SIG-M5 treated with dmso at 0.1 percent for 504 hours (cell line): ENCODE results near the gene CD82.
"Not testable (repeated sequence)": the region's sequence is repeated elsewhere in the genome, so short reads cannot be mapped to it uniquely, and the experiment has no call there.

Source experiments
- DNase-seq: peaks from one replicate; lab custom pipeline; 2025; ENCODE audit not compliant: unreplicated experiment; lab: John Stamatoyannopoulos, UW

CD82 gene

GRCh38 chr11:44559207-44559939 is 6.1 kb upstream of the CD82 start:
- DNase-seq: peak; percentile 41

GRCh38 chr11:44559940-44560300 is 5.5 kb upstream of the CD82 start:
- DNase-seq: not testable (repeated sequence)

GRCh38 chr11:44561275-44561805 is 4.1 kb upstream of the CD82 start:
- DNase-seq: no peak

- DNase-seq: no peak
Observed at GRCh38 chr11:44561964-44562734, 3.3 kb upstream of the CD82 start.

- no peak for DNase-seq
Observed at GRCh38 chr11:44562845-44563460, 2.5 kb upstream of the CD82 start.

- no peak for DNase-seq
Observed at GRCh38 chr11:44563711-44564110, 1.8 kb upstream of the CD82 start.

GRCh38 chr11:44564166-44564565 is 1.3 kb upstream of the CD82 start:
- no peak for DNase-seq

GRCh38 chr11:44564670-44565210 is 723 bp upstream of the CD82 start:
- no peak for DNase-seq

GRCh38 chr11:44565953-44566949 is 788 bp downstream of the CD82 start:
- DNase-seq: no peak

- DNase-seq: no peak
Observed at GRCh38 chr11:44566952-44567875, 1.8 kb downstream of the CD82 start.

- DNase-seq: no peak
Observed at GRCh38 chr11:44567876-44568256, 2.4 kb downstream of the CD82 start.

GRCh38 chr11:44568331-44568657 is 2.8 kb downstream of the CD82 start:
- no peak for DNase-seq

- peak; percentile 77 for DNase-seq
Observed at GRCh38 chr11:44568658-44569473, 3.4 kb downstream of the CD82 start.

GRCh38 chr11:44570411-44571155 is 5.1 kb downstream of the CD82 start:
- no peak for DNase-seq

- DNase-seq: no peak
Observed at GRCh38 chr11:44571871-44572270, 6.4 kb downstream of the CD82 start.

- DNase-seq: no peak
Observed at GRCh38 chr11:44572436-44572835, 7.0 kb downstream of the CD82 start.

GRCh38 chr11:44572884-44573283 is 7.4 kb downstream of the CD82 start:
- no peak for DNase-seq

GRCh38 chr11:44573333-44573732 is 7.9 kb downstream of the CD82 start:
- no peak for DNase-seq
